Smooth muscle cell (in vitro differentiated cells): Measurements from ENCODE around the gene GJA4. TPM values are rescaled to one million over a fixed set of nuclear protein-coding genes. Genes with fewer than 3 reads are reported as not detected.

Experiments
- DNase-seq: peaks from one replicate; lab custom pipeline; 2025; ENCODE audit not compliant: unreplicated experiment; lab: John Stamatoyannopoulos, UW
- H2AFZ ChIP-seq: fragments of 200-600 bp; sonication (generic); 2 replicates; pipeline ENCODE4 v1.6.0; 2016; ENCODE audit warnings: antibody characterized with exemption, low read depth, mild to moderate bottlenecking
- H3F3A ChIP-seq: fragments of 200-600 bp; sonication (generic); 2 replicates; pipeline ENCODE4 v1.6.0; 2017; ENCODE audit warnings: antibody characterized with exemption, low read depth
- H3K27ac ChIP-seq: fragments of 200-600 bp; sonication (generic); 2 replicates; pipeline ENCODE4 v1.5.1; 2016; ENCODE audit warnings: low read depth, mild to moderate bottlenecking
- H3K27me3 ChIP-seq: fragments of 200-600 bp; sonication (generic); 2 replicates; pipeline ENCODE4 v1.6.1; 2016; ENCODE audit warnings: low read depth, mild to moderate bottlenecking
- H3K36me3 ChIP-seq: fragments of 200-600 bp; sonication (generic); 2 replicates; pipeline ENCODE4 v1.5.1; 2016; ENCODE audit warnings: low read depth
- H3K4me1 ChIP-seq: fragments of 200-600 bp; sonication (generic); 2 replicates; pipeline ENCODE4 v1.5.1; 2016; ENCODE audit warnings: low read depth
- H3K4me2 ChIP-seq: fragments of 200-600 bp; sonication (generic); 2 replicates; pipeline ENCODE4 v1.6.0; 2016; ENCODE audit warnings: mild to moderate bottlenecking
- H3K4me3 ChIP-seq: fragments of 200-600 bp; sonication (generic); 2 replicates; pipeline ENCODE4 v1.5.1; 2016; ENCODE audit warnings: mild to moderate bottlenecking
- H3K79me2 ChIP-seq: fragments of 200-600 bp; sonication (generic); 2 replicates; pipeline ENCODE4 v1.6.0; 2016; ENCODE audit warnings: low read depth, mild to moderate bottlenecking
- H3K9ac ChIP-seq: fragments of 200-600 bp; sonication (generic); 2 replicates; pipeline ENCODE4 v1.6.0; 2016; ENCODE audit warnings: low read depth
- H3K9me3 ChIP-seq: fragments of 200-600 bp; sonication (generic); replicated peaks from 2 replicates; pipeline ENCODE4 v1.5.1; 2016; ENCODE audit warnings: low read depth
- H4K20me1 ChIP-seq: fragments of 200-600 bp; sonication (generic); 2 replicates; pipeline ENCODE4 v1.6.0; 2016; ENCODE audit warnings: low read depth
- WGBS: methylation state at CpG from one replicate; pipeline ENCODE4 v1.1.7; 2016; ENCODE audit warnings: low lambda C conversion rate; 5-methylcytosine and 5-hydroxymethylcytosine counted together
- polyA plus RNA-seq: library from polyadenylated mRNA; unstranded; fragments of >200 nt; fragmentation: Nextera tagmentation; extraction: Ambion mirVana; gene quantifications from 2 replicates; pipeline ENCODE4 v1.2.1, GENCODE V29; 2016
- total RNA-seq: library from RNA; depleted of rRNA; stranded (reverse); fragments of >200 nt; gene quantifications from 2 replicates; pipeline ENCODE4 v1.2.3, GENCODE V29; 2014
- TF ChIP-seq, protein P1 (sequence below): fragments of 200-600 bp; sonication (generic); IDR thresholded peaks from 2 replicates; pipeline ENCODE4 v1.5.1; 2017; ENCODE audit warnings: borderline replicate concordance, mild to moderate bottlenecking, antibody characterized with exemption; ENCODE audit not compliant: insufficient read depth, poor library complexity, severe bottlenecking

The GJA4 gene
- total and polyA plus RNA-seq, 2 experiments from 2014 or later = not detected

GRCh38 chr1:34831721-34832246, 39.0 kb downstream of the GJA4 start:
- H3F3A ChIP-seq = no peaks in the 10 kb centered on the region
- H3K9ac ChIP-seq = no peak overlapping the region
- no peaks in the 10 kb centered on the region for H3K4me1 ChIP-seq
- TF ChIP-seq, protein P1, sequence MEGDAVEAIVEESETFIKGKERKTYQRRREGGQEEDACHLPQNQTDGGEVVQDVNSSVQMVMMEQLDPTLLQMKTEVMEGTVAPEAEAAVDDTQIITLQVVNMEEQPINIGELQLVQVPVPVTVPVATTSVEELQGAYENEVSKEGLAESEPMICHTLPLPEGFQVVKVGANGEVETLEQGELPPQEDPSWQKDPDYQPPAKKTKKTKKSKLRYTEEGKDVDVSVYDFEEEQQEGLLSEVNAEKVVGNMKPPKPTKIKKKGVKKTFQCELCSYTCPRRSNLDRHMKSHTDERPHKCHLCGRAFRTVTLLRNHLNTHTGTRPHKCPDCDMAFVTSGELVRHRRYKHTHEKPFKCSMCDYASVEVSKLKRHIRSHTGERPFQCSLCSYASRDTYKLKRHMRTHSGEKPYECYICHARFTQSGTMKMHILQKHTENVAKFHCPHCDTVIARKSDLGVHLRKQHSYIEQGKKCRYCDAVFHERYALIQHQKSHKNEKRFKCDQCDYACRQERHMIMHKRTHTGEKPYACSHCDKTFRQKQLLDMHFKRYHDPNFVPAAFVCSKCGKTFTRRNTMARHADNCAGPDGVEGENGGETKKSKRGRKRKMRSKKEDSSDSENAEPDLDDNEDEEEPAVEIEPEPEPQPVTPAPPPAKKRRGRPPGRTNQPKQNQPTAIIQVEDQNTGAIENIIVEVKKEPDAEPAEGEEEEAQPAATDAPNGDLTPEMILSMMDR = no peak
- no peak overlapping the region for H3K4me3 ChIP-seq
- no peak overlapping the region for H3K4me2 ChIP-seq
- H3K36me3 ChIP-seq = no peaks in the 10 kb centered on the region
- H3K27ac ChIP-seq = no peak overlapping the region
- peaks cover 20% of the 10 kb centered on the region for H4K20me1 ChIP-seq
- H3K9me3 ChIP-seq = no peaks in the 10 kb centered on the region
- H3K27me3 ChIP-seq = no peaks in the 10 kb centered on the region
- no peak overlapping the region for H2AFZ ChIP-seq
- WGBS = 96% methylated on average over 6 of the region's 6 CpGs
- no peak for DNase-seq
- no peaks in the 10 kb centered on the region for H3K79me2 ChIP-seq

DNA sequence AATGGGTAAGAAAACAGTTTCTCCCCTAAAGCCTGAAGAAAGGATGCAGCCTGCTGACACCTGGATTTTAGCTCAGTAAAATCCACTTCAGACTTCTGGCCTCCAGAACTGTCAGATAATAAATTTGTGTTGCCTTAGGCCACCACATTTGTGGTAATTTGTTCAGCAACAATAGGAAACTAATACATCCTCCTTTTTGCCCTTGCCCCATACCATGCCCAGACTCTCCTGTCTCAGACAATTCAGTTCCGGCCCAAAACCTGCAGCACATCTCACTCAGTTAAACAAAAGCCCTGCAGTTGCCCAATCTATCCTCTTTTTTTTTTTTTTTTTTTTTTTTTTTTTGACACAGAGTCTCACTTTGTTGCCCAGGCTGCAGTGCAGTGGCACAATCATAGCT, 40.9 kb downstream of the GJA4 start:
- no peak overlapping the region for H3K4me2 ChIP-seq
- no peaks in the 10 kb centered on the region for H3F3A ChIP-seq
- no peaks in the 10 kb centered on the region for H3K79me2 ChIP-seq
- H3K4me3 ChIP-seq = no peak overlapping the region
- peaks cover 14% of the 10 kb centered on the region for H4K20me1 ChIP-seq
- no peaks in the 10 kb centered on the region for H3K9me3 ChIP-seq
- no peak overlapping the region for H3K27ac ChIP-seq
- DNase-seq = no peak
- H2AFZ ChIP-seq = no peak overlapping the region
- 100% methylated on average over 1 of the region's 1 CpG for WGBS
- no peaks in the 10 kb centered on the region for H3K36me3 ChIP-seq
- no peak overlapping the region for H3K9ac ChIP-seq
- TF ChIP-seq, protein P1 = no peak
- H3K4me1 ChIP-seq = no peaks in the 10 kb centered on the region
- H3K27me3 ChIP-seq = no peaks in the 10 kb centered on the region

GRCh38 chr1:34839526-34840305, 46.9 kb downstream of the GJA4 start:
- Histone ChIP-seq H2AFZ (no peak overlapping the region), H3K9me3 (no peaks in the 10 kb centered on the region), H3K36me3 (no peaks in the 10 kb centered on the region), H3K27ac (no peak overlapping the region), H3K9ac (no peak overlapping the region), H3F3A (no peaks in the 10 kb centered on the region), H4K20me1 (peaks cover 65% of the 10 kb centered on the region), H3K4me2 (no peak overlapping the region), H3K79me2 (no peaks in the 10 kb centered on the region), H3K27me3 (no peaks in the 10 kb centered on the region), H3K4me3 (no peak overlapping the region), H3K4me1 (peaks cover 6% of the 10 kb centered on the region)
- no peak for DNase-seq
- 90% methylated on average over 14 of the region's 14 CpGs for WGBS
- TF ChIP-seq, protein P1 = no peak
